Central memory CD4-positive, alpha-beta T cell (primary cell): ENCODE measurements around the gene CARD19.
A peak's percentile ranks its signal among the peaks of the same experiment; 100 is the strongest.

ENCODE experiments used
- DNase-seq: peaks from one replicate; pipeline ENCODE4 v3.0.0; 2022

CARD19 gene

DNA sequence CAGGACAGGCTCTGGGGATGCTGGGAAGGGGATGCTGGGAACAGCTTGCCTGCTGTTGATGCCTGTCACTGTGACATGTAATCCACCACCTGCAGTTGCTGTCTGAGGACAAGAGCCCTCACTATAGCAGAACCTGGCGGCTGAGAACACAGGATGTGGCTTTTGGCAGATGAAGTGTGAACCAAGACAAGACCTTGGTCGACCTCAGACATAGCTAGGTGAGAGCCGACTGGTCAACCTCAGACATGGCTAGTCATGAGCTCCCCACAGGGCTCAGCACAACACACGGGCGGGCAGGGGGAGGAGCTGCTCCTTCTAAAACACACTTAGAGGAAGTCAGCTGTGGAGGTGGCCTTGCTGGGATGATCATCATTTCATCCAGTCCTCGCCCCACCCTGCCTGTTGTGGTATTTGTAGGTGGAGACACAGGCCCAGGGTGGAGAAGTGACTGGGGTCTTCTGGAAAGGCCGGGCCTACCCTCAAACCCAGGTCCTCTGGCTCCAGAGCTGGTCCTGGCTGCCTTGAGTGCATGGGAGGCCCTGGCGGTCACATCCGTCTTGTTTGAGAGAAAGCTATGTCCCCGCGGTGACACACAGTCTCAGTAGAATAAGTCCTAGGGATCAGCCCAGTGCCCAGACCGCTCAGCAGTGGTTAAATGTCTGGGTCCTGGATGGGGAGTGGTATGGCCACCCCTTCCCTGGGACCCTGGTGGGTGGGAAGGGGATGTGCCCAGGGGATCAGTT lies 31.5 kb upstream of the CARD19 start:
- peak; percentile 91 for DNase-seq

GRCh38 chr9:93065135-93065720 lies 30.8 kb upstream of the CARD19 start:
- DNase-seq: no peak

- no peak for DNase-seq
These were observed 28.9 kb upstream of the CARD19 start for GRCh38 chr9:93066978-93067603.

DNA sequence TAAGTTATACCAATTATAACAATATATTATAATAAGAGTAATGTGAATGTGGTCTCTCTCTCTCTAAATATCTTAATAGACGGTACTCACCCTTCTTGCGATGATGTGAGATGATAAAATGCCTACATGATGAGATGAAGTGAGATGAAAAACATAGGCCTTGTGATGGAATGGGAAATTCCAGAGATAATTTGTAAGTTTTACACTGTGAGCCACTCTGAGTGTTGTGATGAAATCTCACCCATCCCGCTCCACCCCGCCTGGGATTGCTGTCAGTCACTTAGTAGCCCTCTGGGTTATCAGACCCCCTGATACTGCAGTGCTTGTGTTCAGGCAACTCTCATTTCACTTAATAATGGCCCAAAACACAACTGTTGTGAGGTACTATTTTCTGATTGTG lies 27.1 kb upstream of the CARD19 start:
- no peak for DNase-seq

- DNase-seq: no peak
These were observed 24.6 kb upstream of the CARD19 start for GRCh38 chr9:93071464-93071863.

GRCh38 chr9:93072383-93072795 lies 23.6 kb upstream of the CARD19 start:
- no peak for DNase-seq

DNA sequence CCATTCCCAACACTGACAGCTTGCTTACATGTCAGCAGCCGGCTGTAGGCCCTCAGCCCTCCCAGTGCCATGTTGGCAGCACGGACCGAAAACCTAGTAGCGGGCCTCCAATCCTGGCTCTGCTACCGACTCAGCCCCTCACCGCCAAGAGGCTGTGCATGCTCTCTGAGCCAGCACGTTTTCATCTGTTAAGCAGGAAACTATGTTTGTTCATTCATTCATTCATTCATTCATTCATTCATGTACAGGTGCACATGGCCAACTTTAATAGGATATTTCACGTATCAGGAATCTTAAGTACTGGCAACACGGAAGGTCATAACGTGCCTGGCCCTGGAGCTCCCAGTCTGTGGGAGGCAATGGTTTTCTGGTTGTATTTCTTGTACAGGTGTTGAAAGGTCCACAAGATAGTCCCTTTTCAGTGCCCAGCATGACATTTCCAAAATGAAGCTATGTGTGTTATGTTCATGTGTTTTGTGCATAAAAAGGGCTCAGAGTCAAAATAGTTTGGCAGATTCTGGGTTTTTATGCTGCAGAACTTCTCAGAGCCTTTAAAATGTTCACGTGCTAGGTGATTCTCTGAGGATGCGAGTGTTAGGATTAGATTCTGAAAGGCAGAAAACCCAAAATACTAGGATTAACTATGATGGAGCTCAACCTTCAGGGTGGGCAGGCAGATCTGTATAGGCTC lies 19.8 kb upstream of the CARD19 start:
- no peak for DNase-seq

DNA sequence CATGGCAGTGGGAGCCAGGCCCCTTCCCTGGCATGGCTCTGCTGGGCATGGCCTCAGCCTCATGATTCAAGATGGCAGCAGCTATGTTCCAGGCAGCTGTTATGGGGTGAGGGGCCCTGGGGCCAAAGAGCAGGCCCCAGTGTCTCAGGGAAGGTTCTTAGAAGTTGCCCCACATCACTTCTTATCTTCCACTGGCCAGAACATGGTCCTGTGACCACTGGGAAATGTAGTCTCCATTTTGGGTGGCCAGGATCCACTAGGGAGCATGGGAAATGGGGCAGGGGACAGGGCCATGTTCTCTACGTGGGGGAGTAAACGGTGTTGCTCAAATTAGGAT lies 19.3 kb upstream of the CARD19 start:
- no peak for DNase-seq

GRCh38 chr9:93077367-93077766 lies 18.6 kb upstream of the CARD19 start:
- DNase-seq: no peak

- no peak for DNase-seq
These were observed 18.2 kb upstream of the CARD19 start for GRCh38 chr9:93077811-93078210.

- no peak for DNase-seq
These were observed 16.6 kb upstream of the CARD19 start for GRCh38 chr9:93079371-93079770.

DNA sequence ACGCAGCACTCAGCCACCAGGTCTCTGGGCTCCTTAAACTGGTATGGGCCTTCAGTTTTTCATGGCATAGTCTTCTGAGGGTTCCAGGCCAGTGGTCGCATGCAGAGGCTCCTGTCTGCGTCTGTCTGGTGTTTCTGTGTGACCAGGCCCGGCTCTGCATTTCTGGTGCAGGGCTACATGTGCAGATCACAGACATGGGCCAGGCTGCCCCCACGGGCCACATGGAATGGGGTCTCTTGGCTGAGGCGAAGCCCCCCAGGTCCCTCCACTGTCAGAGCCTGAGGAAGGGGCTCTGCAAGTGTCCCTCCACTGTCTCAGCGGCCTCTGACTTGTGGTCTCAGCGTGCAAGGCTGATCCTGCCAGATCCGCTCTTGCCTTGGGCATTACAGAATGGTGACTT lies 15.6 kb upstream of the CARD19 start:
- no peak for DNase-seq

GRCh38 chr9:93081081-93081529 lies 14.9 kb upstream of the CARD19 start:
- DNase-seq: no peak

GRCh38 chr9:93081931-93082330 lies 14.1 kb upstream of the CARD19 start:
- DNase-seq: no peak

GRCh38 chr9:93082841-93083411 lies 13.1 kb upstream of the CARD19 start:
- no peak for DNase-seq

GRCh38 chr9:93083592-93084470 lies 12.2 kb upstream of the CARD19 start:
- no peak for DNase-seq

- DNase-seq: no peak
These were observed 11.5 kb upstream of the CARD19 start for GRCh38 chr9:93084471-93084881.

DNA sequence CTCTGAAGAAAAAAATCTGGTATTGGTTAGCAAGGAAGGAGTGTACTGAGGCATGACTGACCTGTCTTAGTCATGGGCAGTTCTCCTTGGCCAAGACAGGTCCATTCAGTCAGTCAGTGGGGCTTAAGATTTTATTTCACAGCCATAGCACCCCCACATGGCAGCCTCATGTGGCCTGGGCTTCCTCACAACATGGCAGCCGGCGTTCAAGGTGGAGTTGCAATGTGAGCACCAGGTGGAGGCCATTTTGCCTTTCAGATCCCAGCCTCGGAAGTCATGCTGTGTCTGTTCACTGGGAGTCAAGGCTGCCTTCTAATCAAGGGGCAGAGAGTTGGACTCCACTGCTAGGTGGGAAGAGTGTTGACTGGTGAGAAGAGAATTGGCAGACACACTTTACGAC lies 10.3 kb upstream of the CARD19 start:
- no peak for DNase-seq

DNA sequence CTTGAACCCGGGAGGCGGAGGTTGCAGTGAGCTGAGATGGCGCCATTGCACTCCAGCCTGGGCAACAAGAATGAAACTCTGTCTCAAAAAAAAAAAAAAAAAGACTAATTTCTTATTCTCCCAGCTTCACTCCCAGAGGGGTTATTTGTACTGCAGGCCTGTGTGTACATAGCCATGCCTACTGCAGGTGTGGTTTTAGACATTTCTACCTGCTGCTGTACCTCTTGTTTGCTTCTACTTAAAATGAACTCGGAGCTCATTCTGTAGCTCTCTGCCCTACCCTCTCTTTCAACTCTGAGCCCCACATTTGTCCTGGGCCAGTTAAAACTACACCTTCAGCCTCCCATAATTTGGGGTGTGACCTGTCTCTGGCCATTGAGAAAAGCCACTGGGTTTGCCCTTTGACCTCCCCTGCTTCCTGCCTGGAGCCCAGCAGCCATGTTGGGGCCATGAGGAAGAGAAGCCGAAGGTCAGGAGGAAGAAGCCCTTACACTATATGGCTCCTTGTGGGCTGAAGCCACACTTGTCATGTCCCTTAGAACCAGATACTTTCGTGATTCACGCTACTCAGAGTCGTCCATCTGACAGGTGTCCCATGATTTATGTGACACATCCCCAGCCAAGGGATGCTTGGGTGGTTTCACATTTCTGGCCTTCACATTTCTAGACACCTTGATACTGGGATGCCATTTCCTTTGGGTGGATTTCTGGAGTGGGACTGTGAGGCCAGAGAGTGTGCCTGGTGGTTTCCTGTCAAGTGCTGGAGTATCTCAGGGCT lies 9.4 kb upstream of the CARD19 start:
- no peak for DNase-seq

GRCh38 chr9:93087971-93088655 lies 7.9 kb upstream of the CARD19 start:
- no peak for DNase-seq

DNA sequence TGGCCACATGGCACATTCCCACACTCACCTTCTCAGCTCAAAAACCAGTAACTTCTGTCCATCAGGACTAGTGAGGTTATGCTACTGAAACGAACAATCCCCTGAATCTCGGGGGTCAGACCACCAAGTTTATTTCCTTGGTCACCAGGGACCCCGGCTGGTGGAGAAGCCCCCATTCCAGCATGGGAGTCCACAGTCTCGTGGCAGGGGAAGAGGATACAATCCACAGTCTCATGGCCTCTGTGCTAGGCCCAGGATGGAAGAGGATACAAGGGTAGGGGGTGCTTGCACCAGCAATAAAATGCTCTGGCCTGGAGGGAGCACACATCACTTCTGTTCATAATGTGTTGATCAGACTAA lies 7.4 kb upstream of the CARD19 start:
- no peak for DNase-seq
